Hematopoietic multipotent progenitor cell (in vitro differentiated cells): ENCODE data around the gene PAPSS2. TPM values are rescaled to one million over a fixed set of nuclear protein-coding genes. Genes with fewer than 3 reads are reported as not detected.
"Not testable (repeated sequence)": the region's sequence is repeated elsewhere in the genome, so short reads cannot be mapped to it uniquely, and the experiment has no call there.

Source experiments
- DNase-seq, 3 donors: peaks; one replicate each; pipeline ENCODE4 v3.0.0-alpha.2; 2011 to 2015; ENCODE audit warnings: low read depth in 2 of 3, low spot score in 2 of 3
- total RNA-seq: library from RNA; depleted of rRNA; stranded (reverse); fragments of >200 nt; gene quantifications from one replicate; pipeline ENCODE4 v1.2.3, GENCODE V29; 2012

The PAPSS2 gene
- total RNA-seq, 1 donor, result 0.54 TPM

GRCh38 chr10:87702260-87702972, 42.7 kb downstream of the PAPSS2 start:
- no peak for DNase-seq

GRCh38 chr10:87702973-87703294, 43.3 kb downstream of the PAPSS2 start:
- DNase-seq, result no peak

GRCh38 chr10:87703771-87704170, 44.1 kb downstream of the PAPSS2 start:
- DNase-seq, result no peak

- DNase-seq, result no peak
Observed at GRCh38 chr10:87705339-87705738, 45.7 kb downstream of the PAPSS2 start.

GRCh38 chr10:87706731-87707130, 47.1 kb downstream of the PAPSS2 start:
- DNase-seq, result no peak

GRCh38 chr10:87707254-87707653, 47.6 kb downstream of the PAPSS2 start:
- DNase-seq, result no peak

- DNase-seq, result no peak
Observed at GRCh38 chr10:87712913-87713616, 53.4 kb downstream of the PAPSS2 start.

GRCh38 chr10:87713707-87714106, 54.0 kb downstream of the PAPSS2 start:
- no peak for DNase-seq

- DNase-seq, result no peak
Observed at GRCh38 chr10:87715552-87716347, 56.1 kb downstream of the PAPSS2 start.

- DNase-seq, result no peak
Observed at GRCh38 chr10:87716348-87716670, 56.6 kb downstream of the PAPSS2 start.

GRCh38 chr10:87720665-87721064, 61.0 kb downstream of the PAPSS2 start:
- no peak for DNase-seq

GRCh38 chr10:87721781-87722180, 62.1 kb downstream of the PAPSS2 start:
- DNase-seq, result no peak

- no peak for DNase-seq
Observed at GRCh38 chr10:87722716-87723115, 63.0 kb downstream of the PAPSS2 start.

GRCh38 chr10:87723500-87723899, 63.8 kb downstream of the PAPSS2 start:
- no peak for DNase-seq

GRCh38 chr10:87724789-87725188, 65.1 kb downstream of the PAPSS2 start:
- no peak for DNase-seq

- DNase-seq, result no peak
Observed at GRCh38 chr10:87729940-87730339, 70.3 kb downstream of the PAPSS2 start.

GRCh38 chr10:87733081-87733480, 73.4 kb downstream of the PAPSS2 start:
- no peak for DNase-seq

- DNase-seq, result peak in 2 of 3 donors; percentile 39 to 54
Observed at GRCh38 chr10:87734987-87735827, 75.5 kb downstream of the PAPSS2 start.

- not testable (repeated sequence) for DNase-seq
Observed at GRCh38 chr10:87738253-87738652, 78.6 kb downstream of the PAPSS2 start.

- DNase-seq, result no peak
Observed at GRCh38 chr10:87739703-87740102, 80.0 kb downstream of the PAPSS2 start.

- DNase-seq, result no peak
Observed at GRCh38 chr10:87740254-87740655, 80.6 kb downstream of the PAPSS2 start.
